ENCODE results near the gene DSG3. TPM values are rescaled to one million over a fixed set of nuclear protein-coding genes. Genes with fewer than 3 reads are reported as not detected.

DSG3 gene
- total RNA-seq, 2 donors from 2014 or later: not detected

DNA sequence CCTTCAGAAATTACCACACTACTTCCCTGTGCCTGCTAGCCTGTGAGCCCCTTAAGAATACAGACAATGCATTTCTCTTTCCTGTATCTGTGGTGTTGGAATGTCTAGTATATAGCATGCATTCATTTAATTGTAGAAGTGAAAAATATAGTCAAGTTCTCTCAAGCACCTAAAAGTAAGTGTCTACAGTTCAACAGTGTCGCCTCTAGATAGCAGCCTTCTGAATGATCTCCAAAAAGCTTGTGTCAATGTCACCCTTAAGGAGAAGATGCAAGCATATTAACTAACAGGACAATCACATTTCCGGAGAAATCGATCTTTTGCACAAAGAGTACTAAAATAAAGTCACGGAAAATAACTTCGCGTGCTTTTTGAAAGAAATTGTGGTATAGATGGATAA is 27.5 kb upstream of the DSG3 start:
- H3K4me1 Mint-ChIP-seq (ENCODE audit: low read depth in 2 of 2): no peaks in the 10 kb centered on the region
- ATAC-seq (no peak), DNase-seq (ENCODE audit: low spot score) (no peak)
- no peak overlapping the region for H3K4me3 Mint-ChIP-seq
- no peak overlapping the region for H3K27ac Mint-ChIP-seq
- peaks cover 4% of the 10 kb centered on the region for H3K9me3 Mint-ChIP-seq
- no peaks in the 10 kb centered on the region for H3K36me3 Mint-ChIP-seq
- H3K27me3 Mint-ChIP-seq: no peaks in the 10 kb centered on the region

- no peak overlapping the region for H3K4me3 Mint-ChIP-seq
- H3K4me1 Mint-ChIP-seq (ENCODE audit: low read depth in 2 of 2): no peaks in the 10 kb centered on the region
- no peak overlapping the region for H3K27ac Mint-ChIP-seq
- no peaks in the 10 kb centered on the region for H3K27me3 Mint-ChIP-seq
- no peaks in the 10 kb centered on the region for H3K36me3 Mint-ChIP-seq
- peaks cover 4% of the 10 kb centered on the region for H3K9me3 Mint-ChIP-seq
- ATAC-seq (no peak), DNase-seq (ENCODE audit: low spot score) (no peak)
These were observed 27.0 kb upstream of the DSG3 start for GRCh38 chr18:31420524-31420923.

GRCh38 chr18:31424383-31424988 is 23.1 kb upstream of the DSG3 start:
- ATAC-seq (no peak), DNase-seq (ENCODE audit: low spot score) (no peak)
- H3K4me3 Mint-ChIP-seq: no peak overlapping the region
- no peaks in the 10 kb centered on the region for H3K4me1 Mint-ChIP-seq (ENCODE audit: low read depth in 2 of 2)
- H3K36me3 Mint-ChIP-seq: no peaks in the 10 kb centered on the region
- no peak overlapping the region for H3K27ac Mint-ChIP-seq
- no peaks in the 10 kb centered on the region for H3K27me3 Mint-ChIP-seq
- peaks cover 6% of the 10 kb centered on the region for H3K9me3 Mint-ChIP-seq

DNA sequence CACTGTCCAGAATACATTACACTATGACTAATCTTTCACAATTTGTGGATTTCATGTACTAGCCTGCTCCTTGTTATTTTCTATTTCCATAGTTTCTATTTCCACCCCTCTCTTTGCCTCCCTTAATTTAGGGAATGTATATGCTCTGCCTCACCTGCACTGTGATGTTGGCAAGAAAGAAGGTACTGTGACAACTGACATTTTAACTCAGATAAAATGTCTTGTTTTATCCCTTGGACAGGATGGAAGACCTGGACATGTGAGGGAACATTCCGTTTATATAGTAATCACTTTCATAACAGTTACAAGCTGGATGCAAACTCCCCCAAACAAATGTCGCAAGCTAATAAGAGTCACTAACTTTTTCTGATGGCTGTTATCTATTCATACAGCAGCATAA is 21.5 kb upstream of the DSG3 start:
- Mint-ChIP-seq H3K27me3 (no peaks in the 10 kb centered on the region), H3K4me1 (ENCODE audit: low read depth in 2 of 2) (no peaks in the 10 kb centered on the region), H3K4me3 (no peak overlapping the region), H3K36me3 (no peaks in the 10 kb centered on the region), H3K9me3 (peaks cover 7% of the 10 kb centered on the region), H3K27ac (no peak overlapping the region)
- ATAC-seq (no peak), DNase-seq (ENCODE audit: low spot score) (no peak)

DNA sequence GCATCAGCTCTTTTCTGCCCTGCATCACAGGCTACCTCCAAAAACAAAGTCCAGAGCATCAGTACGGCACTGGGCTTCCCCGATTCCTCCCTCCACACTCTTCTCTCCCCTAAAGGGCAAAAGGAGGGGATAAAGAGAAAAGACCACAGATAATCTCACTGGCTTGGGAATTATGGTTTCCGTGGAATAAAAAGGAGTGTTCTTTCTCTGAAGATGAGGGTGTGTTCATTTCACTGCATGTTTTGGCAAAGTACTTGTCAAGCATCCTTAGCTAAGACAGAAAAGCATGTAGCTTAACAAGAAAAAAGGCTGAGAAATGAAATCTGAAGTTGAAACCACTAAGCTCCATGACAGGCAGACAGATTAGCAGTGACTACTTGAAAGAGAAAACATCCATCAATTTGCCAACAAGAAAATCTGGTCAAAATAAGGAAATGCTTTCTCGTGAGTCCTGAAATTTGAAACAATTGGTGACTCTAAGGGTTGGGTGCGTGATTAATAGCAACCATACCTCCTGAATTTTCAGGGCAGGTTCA is 20.6 kb upstream of the DSG3 start:
- Mint-ChIP-seq H3K4me1 (ENCODE audit: low read depth in 2 of 2) (no peaks in the 10 kb centered on the region), H3K9me3 (peaks cover 7% of the 10 kb centered on the region), H3K27ac (no peak overlapping the region), H3K27me3 (no peaks in the 10 kb centered on the region), H3K36me3 (no peaks in the 10 kb centered on the region), H3K4me3 (no peak overlapping the region)
- ATAC-seq: no peak
- no peak for DNase-seq (ENCODE audit: low spot score)

GRCh38 chr18:31428211-31428610 is 19.3 kb upstream of the DSG3 start:
- H3K4me1 Mint-ChIP-seq (ENCODE audit: low read depth in 2 of 2): no peaks in the 10 kb centered on the region
- ATAC-seq: no peak
- no peak overlapping the region for H3K27ac Mint-ChIP-seq
- no peaks in the 10 kb centered on the region for H3K27me3 Mint-ChIP-seq
- peaks cover 7% of the 10 kb centered on the region for H3K9me3 Mint-ChIP-seq
- no peak overlapping the region for H3K4me3 Mint-ChIP-seq
- H3K36me3 Mint-ChIP-seq: no peaks in the 10 kb centered on the region
- DNase-seq (ENCODE audit: low spot score): no peak

- Mint-ChIP-seq H3K4me1 (ENCODE audit: low read depth in 2 of 2) (no peaks in the 10 kb centered on the region), H3K27ac (no peak overlapping the region), H3K9me3 (peaks cover 5% of the 10 kb centered on the region), H3K27me3 (no peaks in the 10 kb centered on the region), H3K36me3 (no peaks in the 10 kb centered on the region), H3K4me3 (no peak overlapping the region)
- ATAC-seq (no peak), DNase-seq (ENCODE audit: low spot score) (no peak)
These were observed 17.9 kb upstream of the DSG3 start for GRCh38 chr18:31429623-31430022.

GRCh38 chr18:31430072-31430471 is 17.5 kb upstream of the DSG3 start:
- peaks cover 6% of the 10 kb centered on the region for H3K9me3 Mint-ChIP-seq
- no peaks in the 10 kb centered on the region for H3K27me3 Mint-ChIP-seq
- no peaks in the 10 kb centered on the region for H3K36me3 Mint-ChIP-seq
- H3K4me3 Mint-ChIP-seq: no peak overlapping the region
- no peak for ATAC-seq
- no peak for DNase-seq (ENCODE audit: low spot score)
- no peak overlapping the region for H3K27ac Mint-ChIP-seq
- H3K4me1 Mint-ChIP-seq (ENCODE audit: low read depth in 2 of 2): no peaks in the 10 kb centered on the region

- DNase-seq (ENCODE audit: low spot score) (no peak), ATAC-seq (no peak)
- Mint-ChIP-seq H3K4me3 (no peak overlapping the region), H3K27me3 (no peaks in the 10 kb centered on the region), H3K4me1 (ENCODE audit: low read depth in 2 of 2) (no peaks in the 10 kb centered on the region), H3K9me3 (peaks cover 6% of the 10 kb centered on the region), H3K27ac (no peak overlapping the region), H3K36me3 (no peaks in the 10 kb centered on the region)
These were observed 17.0 kb upstream of the DSG3 start for GRCh38 chr18:31430554-31430953.

DNA sequence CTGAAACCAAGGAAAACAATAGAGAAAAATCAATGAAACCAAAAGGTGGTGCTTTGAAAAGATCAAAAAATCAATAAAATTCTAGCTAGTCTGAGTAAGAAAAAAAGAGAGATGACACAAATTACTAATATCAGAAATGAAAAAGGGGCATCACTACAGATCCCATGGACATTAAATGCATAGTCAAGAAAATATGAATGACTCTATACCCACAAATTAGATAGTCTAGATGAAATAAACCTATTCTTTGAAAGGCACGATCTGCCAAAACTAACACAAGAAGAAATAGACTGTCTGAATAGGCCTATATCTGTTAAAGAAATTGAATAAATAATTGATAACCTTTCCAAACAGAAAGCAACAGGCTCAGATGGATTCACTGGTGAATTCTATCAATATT is 15.2 kb upstream of the DSG3 start:
- ATAC-seq (no peak), DNase-seq (ENCODE audit: low spot score) (no peak)
- Mint-ChIP-seq H3K4me1 (ENCODE audit: low read depth in 2 of 2) (no peaks in the 10 kb centered on the region), H3K36me3 (no peaks in the 10 kb centered on the region), H3K27ac (no peak overlapping the region), H3K4me3 (no peak overlapping the region), H3K9me3 (peaks cover 6% of the 10 kb centered on the region), H3K27me3 (no peaks in the 10 kb centered on the region)

DNA sequence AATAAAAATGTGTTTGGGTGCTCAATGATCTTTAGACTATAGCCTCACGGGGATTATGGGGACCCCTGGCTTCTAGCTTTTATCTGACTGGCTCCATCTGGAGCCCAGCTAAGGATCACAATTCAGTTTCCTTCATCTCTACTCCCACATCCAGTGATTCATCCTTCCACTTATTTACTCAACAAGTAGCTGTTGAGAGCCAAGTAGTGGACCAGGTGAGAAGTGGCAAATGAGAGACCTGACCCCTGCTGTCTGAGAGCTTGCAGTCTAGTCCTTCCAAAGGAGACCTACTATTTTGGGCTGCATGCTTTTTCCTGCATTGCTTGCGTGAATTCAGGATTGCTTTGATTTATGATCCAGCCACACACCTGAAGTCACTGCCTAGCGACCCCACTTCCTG is 10.7 kb upstream of the DSG3 start:
- Mint-ChIP-seq H3K27me3 (peaks cover 0 to 2% of the 10 kb centered on the region in 2 donors), H3K4me1 (ENCODE audit: low read depth in 2 of 2) (no peaks in the 10 kb centered on the region), H3K9me3 (peaks cover 3% of the 10 kb centered on the region), H3K27ac (no peak overlapping the region), H3K4me3 (no peak overlapping the region), H3K36me3 (no peaks in the 10 kb centered on the region)
- DNase-seq (ENCODE audit: low spot score) (no peak), ATAC-seq (no peak)

GRCh38 chr18:31438402-31438801 is 9.1 kb upstream of the DSG3 start:
- H3K27ac Mint-ChIP-seq: no peak overlapping the region
- DNase-seq (ENCODE audit: low spot score) (no peak), ATAC-seq (no peak)
- H3K27me3 Mint-ChIP-seq: peaks cover 0 to 5% of the 10 kb centered on the region in 2 donors
- no peaks in the 10 kb centered on the region for H3K36me3 Mint-ChIP-seq
- peaks cover 3% of the 10 kb centered on the region for H3K9me3 Mint-ChIP-seq
- H3K4me1 Mint-ChIP-seq (ENCODE audit: low read depth in 2 of 2): no peaks in the 10 kb centered on the region
- H3K4me3 Mint-ChIP-seq: no peak overlapping the region

DNA sequence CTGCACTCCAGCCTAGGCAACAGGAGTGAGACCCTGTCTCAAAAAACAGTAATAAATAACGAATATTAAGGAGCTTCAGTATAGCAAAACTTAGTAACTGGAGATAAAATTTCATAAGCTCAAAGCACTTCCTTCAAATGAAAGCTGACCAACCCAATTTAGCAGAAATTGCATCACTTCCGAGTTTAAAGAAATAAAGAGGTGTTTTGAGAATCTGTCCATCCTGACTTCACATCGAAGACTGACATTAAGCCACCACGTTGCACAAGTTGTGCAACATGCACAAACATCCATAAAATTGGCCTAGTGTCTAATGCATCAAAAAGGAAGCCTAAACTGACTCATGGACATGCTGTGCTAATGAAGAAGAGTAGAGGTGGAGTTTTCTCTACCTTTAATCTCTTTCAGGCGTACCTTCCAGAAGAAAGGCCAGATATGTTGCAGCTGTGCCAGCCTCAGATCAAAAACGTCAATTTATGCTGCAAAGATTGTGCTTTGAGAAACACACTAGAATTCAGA is 7.7 kb upstream of the DSG3 start:
- no peaks in the 10 kb centered on the region for H3K9me3 Mint-ChIP-seq
- no peaks in the 10 kb centered on the region for H3K36me3 Mint-ChIP-seq
- ATAC-seq (no peak), DNase-seq (ENCODE audit: low spot score) (no peak)
- no peak overlapping the region for H3K4me3 Mint-ChIP-seq
- peaks cover 0 to 5% of the 10 kb centered on the region in 2 donors for H3K27me3 Mint-ChIP-seq
- H3K27ac Mint-ChIP-seq: no peak overlapping the region
- no peaks in the 10 kb centered on the region for H3K4me1 Mint-ChIP-seq (ENCODE audit: low read depth in 2 of 2)

- peaks cover 0 to 5% of the 10 kb centered on the region in 2 donors for H3K27me3 Mint-ChIP-seq
- H3K4me1 Mint-ChIP-seq (ENCODE audit: low read depth in 2 of 2): no peaks in the 10 kb centered on the region
- H3K4me3 Mint-ChIP-seq: no peak overlapping the region
- DNase-seq (ENCODE audit: low spot score): no peak
- no peaks in the 10 kb centered on the region for H3K36me3 Mint-ChIP-seq
- ATAC-seq: no peak
- H3K9me3 Mint-ChIP-seq: no peaks in the 10 kb centered on the region
- H3K27ac Mint-ChIP-seq: no peak overlapping the region
These were observed 6.8 kb upstream of the DSG3 start for GRCh38 chr18:31440787-31441186.

GRCh38 chr18:31441493-31441892 is 6.0 kb upstream of the DSG3 start:
- DNase-seq (ENCODE audit: low spot score) (no peak), ATAC-seq (no peak)
- peaks cover 0 to 5% of the 10 kb centered on the region in 2 donors for H3K27me3 Mint-ChIP-seq
- no peak overlapping the region for H3K27ac Mint-ChIP-seq
- no peaks in the 10 kb centered on the region for H3K36me3 Mint-ChIP-seq
- no peak overlapping the region for H3K4me3 Mint-ChIP-seq
- no peaks in the 10 kb centered on the region for H3K9me3 Mint-ChIP-seq
- no peaks in the 10 kb centered on the region for H3K4me1 Mint-ChIP-seq (ENCODE audit: low read depth in 2 of 2)

Measured in natural killer cell treated with Interleukin-12 subunit alpha and Interleukin-12 subunit beta and Interleukin-15 and Interleukin-18, amount 100 ng/mL, for 72 hours (primary cell).